PFSK-1 (cell line): ENCODE results near the gene WNT3A.

Experiments
- POLR2AphosphoS5 ChIP-seq: IDR thresholded peaks from 2 replicates; pipeline ENCODE4 v1.6.1; 2012; ENCODE audit warnings: low read depth, mild to moderate bottlenecking, control low read depth, low read length, moderate library complexity
- REST ChIP-seq, 2 experiments: IDR thresholded peaks; 2 replicates each; pipeline versions ENCODE4 v1.6.1 to v1.8.0; 2011 to 2012; ENCODE audit warnings: low read depth in 2 of 2, low read length in 2 of 2, control low read depth in 1 of 2, inconsistent platforms in 1 of 2, mild to moderate bottlenecking in 1 of 2, moderate library complexity in 1 of 2; ENCODE audit not compliant: insufficient read depth in 1 of 2
- SIN3A ChIP-seq: IDR thresholded peaks from 2 replicates; pipeline ENCODE4 v1.6.1; 2012; ENCODE audit warnings: mild to moderate bottlenecking, low read length, moderate library complexity, borderline replicate concordance; ENCODE audit not compliant: insufficient read depth
- TAF1 ChIP-seq: IDR thresholded peaks from 2 replicates; pipeline ENCODE4 v1.6.1; 2012; ENCODE audit warnings: low read length, control low read depth, borderline replicate concordance; ENCODE audit not compliant: insufficient read depth

GRCh38 chr1:228023294-228023639, 16.5 kb downstream of the WNT3A start:
- TF ChIP-seq POLR2AphosphoS5 (no peak), TAF1 (no peak), REST (IDR thresholded peaks at IDR 0.05; ENCODE audit: insufficient read depth in 1 of 2, low read depth in 2 of 2, low read length in 2 of 2) (no peak), SIN3A (no peak)
